Measurements from ENCODE around the gene ABLIM2. TPM values are rescaled to one million over a fixed set of nuclear protein-coding genes. Genes with fewer than 3 reads are reported as not detected.

ABLIM2 gene
- total RNA-seq, 1 experiment from 2014 or later: 6.1 TPM

DNA sequence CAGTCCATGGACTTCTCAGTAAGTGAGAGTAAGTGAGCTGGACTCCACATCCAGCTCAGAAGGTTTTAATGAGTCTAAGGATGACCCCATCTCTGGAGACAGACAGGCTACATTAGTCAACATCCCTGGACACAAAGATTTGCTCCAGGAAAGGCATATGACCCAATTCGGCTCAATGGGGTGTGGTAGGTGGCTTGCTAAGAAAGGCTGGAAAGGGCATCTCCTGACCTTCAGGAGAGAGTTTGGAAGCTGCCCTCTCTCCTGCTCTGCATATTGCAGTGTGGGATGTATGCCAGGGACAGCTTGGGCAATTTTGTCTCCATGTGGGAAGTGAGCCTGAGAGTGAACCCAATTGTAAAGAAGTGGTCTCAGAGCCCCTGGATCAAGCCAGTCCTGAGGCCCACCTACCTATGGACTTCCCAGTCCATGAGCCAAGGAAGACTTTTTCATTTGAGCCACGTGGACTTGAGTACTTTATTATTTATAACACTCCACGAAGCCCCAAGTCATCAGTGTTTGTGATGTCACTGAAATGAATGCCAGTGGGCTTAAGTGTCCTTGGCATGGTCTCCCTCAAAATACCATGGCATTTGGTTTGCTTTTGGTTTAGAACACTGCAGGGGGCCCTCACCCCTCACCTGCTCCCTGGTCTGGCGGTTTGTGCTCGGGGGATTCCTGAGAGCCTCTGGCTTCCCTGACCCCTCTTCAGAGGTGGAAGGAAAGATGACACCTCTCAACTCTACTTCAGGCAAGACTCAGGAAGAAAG lies 10.4 kb upstream of the ABLIM2 start:
- 0 out of 2 replicates have a peak, but pooled peaks cover 5% of the 10 kb centered on the region for H3K27me3 ChIP-seq (ENCODE audit: insufficient read depth, low read length)
- H3K4me2 ChIP-seq (ENCODE audit: low read length): no peak overlapping the region
- BruUV-seq (replicated peaks): no TSS peak
- H4K20me1 ChIP-seq (ENCODE audit: insufficient read depth): no peaks in the 10 kb centered on the region
- H3K27ac ChIP-seq (ENCODE audit: low read depth, low read length): no peak overlapping the region
- CTCF ChIA-PET: interaction anchor here (2.5 kb wide), 1 partner anchor 8 kb away, joined by 12 read pairs; no protein-coding TSS in a partner anchor
- POLR2A ChIA-PET: no interaction called here
- ATAC-seq (no peak), DNase-seq (ENCODE audit: low read depth, low spot score) (no peak)
- H3K9ac ChIP-seq (ENCODE audit: low read length): no peak overlapping the region
- H3K9me2 ChIP-seq (ENCODE audit: insufficient read depth): no peaks in the 10 kb centered on the region
- H2AFZ ChIP-seq (ENCODE audit: low read depth, low read length, poor library complexity, severe bottlenecking): no peak overlapping the region
- intact Hi-C loops (cut with micrococcal nuclease): no loop called here
- no peak for TF ChIP-seq SIN3A (IDR thresholded peaks at IDR 0.05; ENCODE audit: low read depth)
- no peak for TF ChIP-seq CBX3 (IDR thresholded peaks at IDR 0.05; ENCODE audit: low read depth)
- TF ChIP-seq, protein P1, sequence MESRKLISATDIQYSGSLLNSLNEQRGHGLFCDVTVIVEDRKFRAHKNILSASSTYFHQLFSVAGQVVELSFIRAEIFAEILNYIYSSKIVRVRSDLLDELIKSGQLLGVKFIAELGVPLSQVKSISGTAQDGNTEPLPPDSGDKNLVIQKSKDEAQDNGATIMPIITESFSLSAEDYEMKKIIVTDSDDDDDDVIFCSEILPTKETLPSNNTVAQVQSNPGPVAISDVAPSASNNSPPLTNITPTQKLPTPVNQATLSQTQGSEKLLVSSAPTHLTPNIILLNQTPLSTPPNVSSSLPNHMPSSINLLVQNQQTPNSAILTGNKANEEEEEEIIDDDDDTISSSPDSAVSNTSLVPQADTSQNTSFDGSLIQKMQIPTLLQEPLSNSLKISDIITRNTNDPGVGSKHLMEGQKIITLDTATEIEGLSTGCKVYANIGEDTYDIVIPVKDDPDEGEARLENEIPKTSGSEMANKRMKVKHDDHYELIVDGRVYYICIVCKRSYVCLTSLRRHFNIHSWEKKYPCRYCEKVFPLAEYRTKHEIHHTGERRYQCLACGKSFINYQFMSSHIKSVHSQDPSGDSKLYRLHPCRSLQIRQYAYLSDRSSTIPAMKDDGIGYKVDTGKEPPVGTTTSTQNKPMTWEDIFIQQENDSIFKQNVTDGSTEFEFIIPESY (IDR thresholded peaks at IDR 0.05; ENCODE audit: extremely low read depth, insufficient replicate concordance, low read length): no peak
- TF ChIP-seq ZFX (IDR thresholded peaks at IDR 0.05): no peak
- no peak for TF ChIP-seq POLR2A (IDR thresholded peaks at IDR 0.05; ENCODE audit: borderline replicate concordance, extremely low read depth, insufficient read depth, insufficient read length)
- RAD21 ChIA-PET (ENCODE audit: low non-redundant PET in 1 of 2, low total read pairs in 2 of 2, uncharacterized antibody in 2 of 2, unreplicated experiment in 2 of 2): no interaction called here
- no peaks in the 10 kb centered on the region for H3K79me2 ChIP-seq (ENCODE audit: insufficient read depth, low read length)
- peaks cover 0 to 9% of the 10 kb centered on the region in 2 experiments; a peak in 1 of 4 replicates for H3K9me3 ChIP-seq (ENCODE audit: control insufficient read depth in 1 of 2, insufficient read depth in 1 of 2, low read depth in 1 of 2, low read length in 2 of 2)
- peaks cover under 1 to 7% of the 10 kb centered on the region in 2 experiments; a peak in 3 of 4 replicates for H3K4me1 ChIP-seq (ENCODE audit: control insufficient read depth in 1 of 2, insufficient read depth in 2 of 2, low read length in 2 of 2)
- H3K36me3 ChIP-seq (ENCODE audit: control insufficient read depth in 1 of 2, insufficient read depth in 2 of 2, low read length in 2 of 2): no peaks in the 10 kb centered on the region
- no peak overlapping the region for H3K4me3 ChIP-seq (replicated peaks in 1 of 2; ENCODE audit: low read depth in 1 of 2, low read length in 2 of 2)

DNA sequence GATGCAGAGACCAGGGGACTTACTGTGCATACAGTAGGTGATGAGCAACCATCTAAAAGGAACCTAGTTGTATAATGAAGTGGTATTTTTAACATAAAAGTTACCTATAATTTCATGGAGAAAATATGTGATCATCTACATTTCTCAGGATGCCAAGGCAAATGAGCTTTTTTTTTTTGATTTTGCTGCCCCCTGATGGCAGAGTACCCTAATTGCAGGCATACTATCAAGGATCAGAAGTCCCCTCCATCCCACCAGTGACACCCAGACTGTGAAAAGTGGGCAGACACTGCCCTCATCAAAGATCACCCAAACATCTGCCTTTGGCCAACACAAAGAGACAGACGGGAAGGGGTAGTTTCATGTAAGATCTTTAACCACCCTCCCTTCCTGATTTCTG lies 9.6 kb upstream of the ABLIM2 start:
- Histone ChIP-seq H3K4me2 (ENCODE audit: low read length) (no peak overlapping the region), H3K27me3 (ENCODE audit: insufficient read depth, low read length) (0 out of 2 replicates have a peak, but pooled peaks cover 5% of the 10 kb centered on the region), H3K4me1 (ENCODE audit: control insufficient read depth in 1 of 2, insufficient read depth in 2 of 2, low read length in 2 of 2) (peaks cover 2 to 12% of the 10 kb centered on the region in 2 experiments; a peak in 3 of 4 replicates), H3K9ac (ENCODE audit: low read length) (no peak overlapping the region), H3K79me2 (ENCODE audit: insufficient read depth, low read length) (no peaks in the 10 kb centered on the region), H2AFZ (ENCODE audit: low read depth, low read length, poor library complexity, severe bottlenecking) (no peak overlapping the region), H3K9me2 (ENCODE audit: insufficient read depth) (no peaks in the 10 kb centered on the region), H3K4me3 (replicated peaks in 1 of 2; ENCODE audit: low read depth in 1 of 2, low read length in 2 of 2) (no peak overlapping the region), H3K9me3 (ENCODE audit: control insufficient read depth in 1 of 2, insufficient read depth in 1 of 2, low read depth in 1 of 2, low read length in 2 of 2) (peaks cover 0 to 9% of the 10 kb centered on the region in 2 experiments; a peak in 1 of 4 replicates), H3K27ac (ENCODE audit: low read depth, low read length) (no peak overlapping the region), H4K20me1 (ENCODE audit: insufficient read depth) (no peaks in the 10 kb centered on the region), H3K36me3 (ENCODE audit: control insufficient read depth in 1 of 2, insufficient read depth in 2 of 2, low read length in 2 of 2) (no peaks in the 10 kb centered on the region)
- intact Hi-C loops (cut with micrococcal nuclease): no loop called here
- DNase-seq (ENCODE audit: low read depth, low spot score) (no peak), ATAC-seq (no peak)
- POLR2A ChIA-PET: no interaction called here
- no TSS peak for BruUV-seq (replicated peaks)
- CTCF ChIA-PET: interaction anchor here (0.9 to 2.5 kb wide), 2 partner anchors 8 to 9 kb away, joined by 3 to 12 read pairs; partner anchors contain the start of gene ABLIM2
- no peak for TF ChIP-seq ZFX (IDR thresholded peaks at IDR 0.05)
- no peak for TF ChIP-seq ZNF274 (IDR thresholded peaks at IDR 0.05; ENCODE audit: low read depth, low read length)
- TF ChIP-seq, protein P2, sequence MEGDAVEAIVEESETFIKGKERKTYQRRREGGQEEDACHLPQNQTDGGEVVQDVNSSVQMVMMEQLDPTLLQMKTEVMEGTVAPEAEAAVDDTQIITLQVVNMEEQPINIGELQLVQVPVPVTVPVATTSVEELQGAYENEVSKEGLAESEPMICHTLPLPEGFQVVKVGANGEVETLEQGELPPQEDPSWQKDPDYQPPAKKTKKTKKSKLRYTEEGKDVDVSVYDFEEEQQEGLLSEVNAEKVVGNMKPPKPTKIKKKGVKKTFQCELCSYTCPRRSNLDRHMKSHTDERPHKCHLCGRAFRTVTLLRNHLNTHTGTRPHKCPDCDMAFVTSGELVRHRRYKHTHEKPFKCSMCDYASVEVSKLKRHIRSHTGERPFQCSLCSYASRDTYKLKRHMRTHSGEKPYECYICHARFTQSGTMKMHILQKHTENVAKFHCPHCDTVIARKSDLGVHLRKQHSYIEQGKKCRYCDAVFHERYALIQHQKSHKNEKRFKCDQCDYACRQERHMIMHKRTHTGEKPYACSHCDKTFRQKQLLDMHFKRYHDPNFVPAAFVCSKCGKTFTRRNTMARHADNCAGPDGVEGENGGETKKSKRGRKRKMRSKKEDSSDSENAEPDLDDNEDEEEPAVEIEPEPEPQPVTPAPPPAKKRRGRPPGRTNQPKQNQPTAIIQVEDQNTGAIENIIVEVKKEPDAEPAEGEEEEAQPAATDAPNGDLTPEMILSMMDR (IDR thresholded peaks at IDR 0.05 in 2 of 3, conservative IDR thresholded peaks at IDR 0.05 in 1 of 3; ENCODE audit: borderline replicate concordance in 1 of 3, insufficient read depth in 1 of 3, low read depth in 2 of 3, low read length in 2 of 3): peak in 2 of 3 experiments; percentile 61 to 85; a peak in 4 of 6 replicates
- TF ChIP-seq, protein P3, sequence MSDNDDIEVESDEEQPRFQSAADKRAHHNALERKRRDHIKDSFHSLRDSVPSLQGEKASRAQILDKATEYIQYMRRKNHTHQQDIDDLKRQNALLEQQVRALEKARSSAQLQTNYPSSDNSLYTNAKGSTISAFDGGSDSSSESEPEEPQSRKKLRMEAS (IDR thresholded peaks at IDR 0.05): no peak
- TF ChIP-seq CEBPB (IDR thresholded peaks at IDR 0.05; ENCODE audit: low read depth): no peak
- RAD21 ChIA-PET (ENCODE audit: low non-redundant PET in 1 of 2, low total read pairs in 2 of 2, uncharacterized antibody in 2 of 2, unreplicated experiment in 2 of 2): no interaction called here
